C4-2B (cell line): ENCODE measurements around the gene IL3.

Experiments
- ZFX ChIP-seq: fragments of 450-650 bp; IDR thresholded peaks from 2 replicates; pipeline ENCODE4 v1.6.1; 2017
- TF ChIP-seq, protein P1 (sequence below): fragments of 450-650 bp; conservative IDR thresholded peaks from 2 replicates; pipeline ENCODE4 v1.5.1; 2017; ENCODE audit warnings: mild to moderate bottlenecking

DNA sequence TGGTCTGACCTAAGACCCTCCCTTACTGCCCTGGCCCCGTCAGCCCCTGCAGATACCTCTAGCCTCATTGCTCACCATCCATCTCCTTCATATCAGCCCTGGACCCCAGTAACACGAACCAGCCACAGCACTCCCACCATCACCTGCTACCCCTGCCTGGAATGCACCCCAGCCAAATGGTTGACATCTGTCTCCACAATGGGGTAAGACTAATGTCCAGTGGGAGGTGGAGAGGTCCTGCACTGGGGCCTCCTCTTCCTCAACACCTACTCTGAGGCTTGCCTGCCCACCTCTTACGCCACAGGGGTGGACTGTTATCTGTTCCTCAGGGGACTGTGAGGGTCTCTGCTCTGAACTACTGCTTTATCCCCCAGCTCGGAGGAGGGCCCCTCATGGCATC lies 25.2 kb downstream of the IL3 start:
- TF ChIP-seq, protein P1, sequence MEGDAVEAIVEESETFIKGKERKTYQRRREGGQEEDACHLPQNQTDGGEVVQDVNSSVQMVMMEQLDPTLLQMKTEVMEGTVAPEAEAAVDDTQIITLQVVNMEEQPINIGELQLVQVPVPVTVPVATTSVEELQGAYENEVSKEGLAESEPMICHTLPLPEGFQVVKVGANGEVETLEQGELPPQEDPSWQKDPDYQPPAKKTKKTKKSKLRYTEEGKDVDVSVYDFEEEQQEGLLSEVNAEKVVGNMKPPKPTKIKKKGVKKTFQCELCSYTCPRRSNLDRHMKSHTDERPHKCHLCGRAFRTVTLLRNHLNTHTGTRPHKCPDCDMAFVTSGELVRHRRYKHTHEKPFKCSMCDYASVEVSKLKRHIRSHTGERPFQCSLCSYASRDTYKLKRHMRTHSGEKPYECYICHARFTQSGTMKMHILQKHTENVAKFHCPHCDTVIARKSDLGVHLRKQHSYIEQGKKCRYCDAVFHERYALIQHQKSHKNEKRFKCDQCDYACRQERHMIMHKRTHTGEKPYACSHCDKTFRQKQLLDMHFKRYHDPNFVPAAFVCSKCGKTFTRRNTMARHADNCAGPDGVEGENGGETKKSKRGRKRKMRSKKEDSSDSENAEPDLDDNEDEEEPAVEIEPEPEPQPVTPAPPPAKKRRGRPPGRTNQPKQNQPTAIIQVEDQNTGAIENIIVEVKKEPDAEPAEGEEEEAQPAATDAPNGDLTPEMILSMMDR: no peak
- no peak for TF ChIP-seq ZFX
